Erythroblast (primary cell): ENCODE results near the gene GFRA4.

Experiments used
- GATA1 ChIP-seq: IDR thresholded peaks from 2 replicates; pipeline ENCODE4 v1.6.1; 2011; ENCODE audit warnings: low read depth, mild to moderate bottlenecking, control low read depth, low read length, moderate library complexity
- POLR2A ChIP-seq: IDR thresholded peaks from 2 replicates; pipeline ENCODE4 v1.6.1; 2011; ENCODE audit warnings: mild to moderate bottlenecking, low read length

GRCh38 chr20:3612795-3613572, 50.2 kb downstream of the GFRA4 start:
- TF ChIP-seq POLR2A, result no peak
- no peak for TF ChIP-seq GATA1
